Activated T-cell treated with anti-CD3 and anti-CD28 coated beads, Interleukin-2, amount 50 U/mL, for 72 hours (primary cell): ENCODE measurements around the gene PLAU. TPM values are rescaled to one million over a fixed set of nuclear protein-coding genes. Genes with fewer than 3 reads are reported as not detected.
"Not testable (repeated sequence)": the region's sequence is repeated elsewhere in the genome, so short reads cannot be mapped to it uniquely, and the experiment has no call there.

Source experiments
- ATAC-seq, 2 donors: fragments of 150-1000 bp; cut with Tn5 transposase; replicated peaks in 1 of 2; 2 replicates each; pipeline ENCODE4 v1.10.0; 2021; ENCODE audit warnings: moderate library complexity in 2 of 2, mild to moderate bottlenecking in 1 of 2
- DNase-seq, 2 donors: peaks; one replicate each; pipeline ENCODE4 v3.0.0; 2021 to 2022; ENCODE audit warnings: mixed read lengths in 1 of 2
- H3K27ac Mint-ChIP-seq: one replicate; pipeline ENCODE4 v1.8.0; 2022; ENCODE audit warnings: mild to moderate bottlenecking, moderate library complexity, mixed read lengths
- H3K27me3 Mint-ChIP-seq: one replicate; pipeline ENCODE4 v1.8.0; 2022; ENCODE audit warnings: low read depth, mixed read lengths
- H3K36me3 Mint-ChIP-seq, 2 donors: one replicate each; pipeline ENCODE4 v1.8.0; 2022; ENCODE audit warnings: mixed read lengths in 2 of 2, mild to moderate bottlenecking in 1 of 2; ENCODE audit not compliant: insufficient read depth in 2 of 2
- H3K4me1 Mint-ChIP-seq: one replicate; pipeline ENCODE4 v1.8.0; 2022; ENCODE audit warnings: low read depth, mixed read lengths
- H3K4me3 Mint-ChIP-seq, 2 donors: one replicate each; pipeline ENCODE4 v1.8.0; 2022; ENCODE audit warnings: mild to moderate bottlenecking in 2 of 2, mixed read lengths in 2 of 2, moderate library complexity in 2 of 2
- H3K9me3 Mint-ChIP-seq, 2 donors: one replicate each; pipeline ENCODE4 v1.8.0; 2022; ENCODE audit warnings: mixed read lengths in 2 of 2
- total RNA-seq, 2 donors: library from RNA; stranded (reverse); gene quantifications; one replicate each; pipeline ENCODE4 v1.2.3, GENCODE V29; 2022

The PLAU gene
- total RNA-seq, 2 donors from 2014 or later, result 0.43 to 0.44 TPM

- H3K4me3 Mint-ChIP-seq, H3K36me3 Mint-ChIP-seq, H3K27ac Mint-ChIP-seq, H3K4me1 Mint-ChIP-seq, DNase-seq, H3K27me3 Mint-ChIP-seq, H3K9me3 Mint-ChIP-seq, ATAC-seq: not testable (repeated sequence)
Measured at GRCh38 chr10:73965267-73965889, 54.4 kb downstream of the PLAU start.

- Mint-ChIP-seq H3K36me3 (no peaks in the 10 kb centered on the region), H3K27ac (no peak overlapping the region), H3K9me3 (no peaks in the 10 kb centered on the region), H3K4me3 (no peak overlapping the region), H3K4me1 (no peaks in the 10 kb centered on the region), H3K27me3 (no peaks in the 10 kb centered on the region)
- DNase-seq (no peak), ATAC-seq (no peak)
Measured at GRCh38 chr10:73965890-73966768, 55.2 kb downstream of the PLAU start.

DNA sequence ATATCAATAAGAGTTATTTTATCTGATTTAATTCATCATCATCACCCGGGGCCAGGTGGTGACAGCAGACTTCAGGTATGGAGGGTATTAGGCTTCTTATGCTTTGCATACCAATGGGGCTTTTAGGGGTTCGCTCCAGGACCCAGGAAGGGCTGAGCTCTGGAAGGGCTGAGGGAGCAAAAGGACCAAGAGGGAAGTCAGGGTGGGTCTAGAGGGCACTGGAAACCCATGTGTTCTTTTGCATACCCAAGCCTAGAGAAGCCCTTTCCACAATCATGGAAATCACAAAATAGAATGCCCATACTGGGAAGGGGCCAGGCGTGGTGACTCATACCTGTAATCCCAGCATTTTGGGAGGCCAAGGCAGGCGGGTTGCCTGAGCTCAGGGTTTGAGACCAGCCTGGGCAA is 56.1 kb downstream of the PLAU start:
- Mint-ChIP-seq H3K4me1 (no peaks in the 10 kb centered on the region), H3K27ac (no peak overlapping the region), H3K27me3 (no peaks in the 10 kb centered on the region), H3K9me3 (no peaks in the 10 kb centered on the region), H3K36me3 (no peaks in the 10 kb centered on the region), H3K4me3 (no peak overlapping the region)
- DNase-seq (no peak), ATAC-seq (no peak)

Other genes starting within 250 kb of the PLAU start
- gene AGAP5, start 213.0 kb upstream of the PLAU start, total RNA-seq, result 10 to 100 TPM in 1 of 2 donors, 1 to 10 TPM in 1; 9.8 to 11.5 TPM
- 100 to 1,000 TPM; 105 to 119 TPM for gene SEC24C, start 166.8 kb upstream of the PLAU start, total RNA-seq
- gene CHCHD1, start 129.1 kb upstream of the PLAU start, total RNA-seq, result 10 to 100 TPM; 22.5 to 23.5 TPM
- 10 to 100 TPM; 72.0 to 81.3 TPM for gene ZSWIM8, start 125.5 kb upstream of the PLAU start, total RNA-seq
- gene NDST2, start 99.5 kb upstream of the PLAU start, total RNA-seq, result 100 to 1,000 TPM; 120 to 127 TPM
- 10 to 100 TPM; 25.0 to 30.3 TPM for gene CAMK2G, start 36.6 kb upstream of the PLAU start, total RNA-seq
- 10 to 100 TPM; 12.2 to 19.2 TPM for gene VCL, start 87.0 kb downstream of the PLAU start, total RNA-seq
- 10 to 100 TPM; 49.2 to 50.4 TPM for gene AP3M1, start 239.7 kb downstream of the PLAU start, total RNA-seq
- 10 to 100 TPM; 56.2 to 60.0 TPM for gene ADK, start 240.1 kb downstream of the PLAU start, total RNA-seq